WTC11 (cell line): ENCODE data around the gene ITPKC. TPM values are rescaled to one million over a fixed set of nuclear protein-coding genes. Genes with fewer than 3 reads are reported as not detected.

Experiments
- ATAC-seq: fragments of 200-7000 bp; cut with Tn5 transposase; 2 replicates; pipeline ENCODE4 v1.10.0; 2021; ENCODE audit warnings: mild to moderate bottlenecking, moderate library complexity
- CTCF ChIA-PET: fragments of 300-600 bp; sonication (Branson Sonifier 250); formaldehyde crosslinking; loops from one replicate; lab custom pipeline; 2021; ENCODE audit warnings: antibody characterized with exemption; lab: Charles Lee
- POLR2A ChIA-PET: fragments of 350-600 bp; sonication (Branson Sonifier 250); formaldehyde crosslinking; loops from one replicate; lab custom pipeline; 2021; ENCODE audit warnings: antibody characterized with exemption; lab: Charles Lee
- DNase-seq: peaks from one replicate; pipeline ENCODE4 v3.0.0; 2021; ENCODE audit warnings: low spot score
- H3K27ac Mint-ChIP-seq: 2 replicates; pipeline ENCODE4 v1.8.0; 2021; ENCODE audit warnings: mixed read lengths
- H3K27me3 Mint-ChIP-seq: 2 replicates; pipeline ENCODE4 v1.8.0; 2021; ENCODE audit warnings: low read depth, mild to moderate bottlenecking, moderate library complexity, mixed read lengths
- H3K36me3 Mint-ChIP-seq: 2 replicates; pipeline ENCODE4 v1.8.0; 2021; ENCODE audit warnings: mixed read lengths
- H3K4me1 Mint-ChIP-seq: 2 replicates; pipeline ENCODE4 v1.8.0; 2022; ENCODE audit warnings: mixed read lengths
- H3K4me3 Mint-ChIP-seq: 2 replicates; pipeline ENCODE4 v1.8.0; 2021; ENCODE audit warnings: mild to moderate bottlenecking, moderate library complexity, mixed read lengths
- H3K9me3 Mint-ChIP-seq: 2 replicates; pipeline ENCODE4 v1.8.0; 2021; ENCODE audit warnings: mixed read lengths
- AR ChIP-seq: fragments of 250-450 bp; sonication (Bioruptor Pico); IDR thresholded peaks from 2 replicates; pipeline ENCODE4 v1.9.0; 2021; ENCODE audit warnings: mild to moderate bottlenecking
- E2F5 ChIP-seq: sonication (generic); formaldehyde crosslinking; IDR thresholded peaks from 2 replicates; pipeline ENCODE4 v1.8.1; 2022; ENCODE audit warnings: mild to moderate bottlenecking, moderate library complexity, missing genetic modification reagents
- ELF4 ChIP-seq: sonication (generic); formaldehyde crosslinking; IDR thresholded peaks from 2 replicates; pipeline ENCODE4 v1.8.1; 2022; ENCODE audit warnings: low read depth, mild to moderate bottlenecking, moderate library complexity, missing genetic modification reagents
- FOXJ3 ChIP-seq: sonication (generic); formaldehyde crosslinking; IDR thresholded peaks from 2 replicates; pipeline ENCODE4 v1.9.0; 2021; ENCODE audit warnings: missing genetic modification reagents, mild to moderate bottlenecking, borderline replicate concordance
- GABPB1 ChIP-seq: sonication (generic); formaldehyde crosslinking; IDR thresholded peaks from 2 replicates; pipeline ENCODE4 v1.8.1; 2023; ENCODE audit warnings: mild to moderate bottlenecking, missing genetic modification reagents
- GTF2I ChIP-seq: fragments of 250-450 bp; sonication (Bioruptor Pico); conservative IDR thresholded peaks from 2 replicates; pipeline ENCODE4 v1.4.0; 2021; ENCODE audit warnings: mild to moderate bottlenecking
- HMGA2 ChIP-seq: fragments of 250-450 bp; sonication (Bioruptor Pico); IDR thresholded peaks from 2 replicates; pipeline ENCODE4 v1.4.0; 2021; ENCODE audit warnings: mild to moderate bottlenecking, moderate library complexity
- NFE2L1 ChIP-seq: sonication (generic); formaldehyde crosslinking; IDR thresholded peaks from 2 replicates; pipeline ENCODE4 v1.8.1; 2023; ENCODE audit warnings: missing genetic modification reagents
- NR1H2 ChIP-seq: sonication (generic); formaldehyde crosslinking; IDR thresholded peaks from 2 replicates; pipeline ENCODE4 v1.9.0; 2021; ENCODE audit warnings: mild to moderate bottlenecking, moderate library complexity, missing genetic modification reagents
- OVOL2 ChIP-seq: fragments of 250-450 bp; sonication (Bioruptor Pico); IDR thresholded peaks from 2 replicates; pipeline ENCODE4 v1.9.0; 2021; ENCODE audit warnings: mild to moderate bottlenecking, borderline replicate concordance
- PRRX2 ChIP-seq: fragments of 250-450 bp; sonication (Bioruptor Pico); IDR thresholded peaks from 2 replicates; pipeline ENCODE4 v1.8.0; 2021; ENCODE audit warnings: mild to moderate bottlenecking
- SMAD3 ChIP-seq: sonication (generic); formaldehyde crosslinking; IDR thresholded peaks from 2 replicates; pipeline ENCODE4 v1.8.0; 2022; ENCODE audit warnings: missing genetic modification reagents, mild to moderate bottlenecking, borderline replicate concordance
- SMAD4 ChIP-seq: sonication (generic); formaldehyde crosslinking; IDR thresholded peaks from 2 replicates; pipeline ENCODE4 v1.8.0; 2022; ENCODE audit warnings: mild to moderate bottlenecking, missing genetic modification reagents
- TP53 ChIP-seq: sonication (generic); formaldehyde crosslinking; IDR thresholded peaks from 2 replicates; pipeline ENCODE4 v1.8.1; 2023; ENCODE audit warnings: mild to moderate bottlenecking, missing genetic modification reagents
- USF1 ChIP-seq: sonication (generic); formaldehyde crosslinking; IDR thresholded peaks from 2 replicates; pipeline ENCODE4 v1.8.0; 2022; ENCODE audit warnings: mild to moderate bottlenecking, missing genetic modification reagents
- ZNF219 ChIP-seq: sonication (generic); formaldehyde crosslinking; IDR thresholded peaks from 2 replicates; pipeline ENCODE4 v1.8.0; 2023; ENCODE audit warnings: missing genetic modification reagents, mild to moderate bottlenecking, borderline replicate concordance
- ZNF671 ChIP-seq: fragments of 250-450 bp; sonication (Bioruptor Pico); IDR thresholded peaks from 2 replicates; pipeline ENCODE4 v1.8.0; 2021; ENCODE audit warnings: mild to moderate bottlenecking
- ZSCAN18 ChIP-seq: fragments of 250-450 bp; sonication (Bioruptor Pico); IDR thresholded peaks from 2 replicates; pipeline ENCODE4 v2.1.2; 2022; ENCODE audit warnings: mild to moderate bottlenecking, moderate library complexity
- total RNA-seq: library from RNA; stranded (reverse); gene quantifications from 3 replicates; pipeline ENCODE4 v1.2.3, GENCODE V29; 2021
- TF ChIP-seq, protein P1 (sequence below): sonication (generic); formaldehyde crosslinking; IDR thresholded peaks from 2 replicates; pipeline ENCODE4 v1.8.0; 2022; ENCODE audit warnings: mild to moderate bottlenecking, missing genetic modification reagents
- TF ChIP-seq, protein P2 (sequence below): sonication (generic); formaldehyde crosslinking; IDR thresholded peaks from 2 replicates; pipeline ENCODE4 v1.8.1; 2023; ENCODE audit warnings: mild to moderate bottlenecking, missing genetic modification reagents, moderate library complexity
- TF ChIP-seq, protein P3 (sequence below): sonication (generic); formaldehyde crosslinking; conservative IDR thresholded peaks from 2 replicates; pipeline ENCODE4 v1.8.1; 2023; ENCODE audit warnings: mild to moderate bottlenecking, low read depth, missing genetic modification reagents, moderate library complexity
- TF ChIP-seq, protein P4 (sequence below): sonication (generic); formaldehyde crosslinking; IDR thresholded peaks from 2 replicates; pipeline ENCODE4 v1.8.0; 2022; ENCODE audit warnings: missing genetic modification reagents

ITPKC gene
- total RNA-seq, 1 experiment from 2014 or later: 13.8 TPM

DNA sequence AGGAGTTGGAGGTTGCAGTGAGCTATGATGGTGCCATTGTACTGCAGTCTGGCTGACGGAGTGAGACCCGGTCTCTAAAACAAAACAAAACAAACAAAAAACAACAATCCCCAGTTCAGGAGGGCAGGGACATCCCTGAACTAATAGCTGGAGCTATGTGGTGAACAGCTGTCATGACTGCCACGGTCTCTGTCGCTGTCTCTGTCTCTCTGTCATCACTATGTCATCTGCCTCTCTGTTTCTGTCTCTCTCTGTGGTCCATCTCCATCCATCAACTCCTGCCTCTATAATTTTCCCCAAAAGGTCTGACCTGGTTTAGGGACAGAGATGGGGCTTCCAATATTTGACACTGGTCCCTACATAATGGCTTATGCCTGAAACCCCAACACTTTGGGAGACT is 7.4 kb downstream of the ITPKC start:
- Mint-ChIP-seq H3K36me3 (peaks cover 35% of the 10 kb centered on the region), H3K9me3 (peaks cover 4% of the 10 kb centered on the region; the same call in 1 of the 2 replicates), H3K4me1 (peaks cover 12% of the 10 kb centered on the region), H3K4me3 (no peak overlapping the region), H3K27ac (no peak overlapping the region)
- ChIA-PET CTCF (no interaction called here), POLR2A (interaction anchor here (0.7 kb wide), 1 partner anchor 23 kb away, joined by 4 read pairs; no protein-coding TSS in a partner anchor)
- no peak for ATAC-seq
- TF ChIP-seq, protein P1, sequence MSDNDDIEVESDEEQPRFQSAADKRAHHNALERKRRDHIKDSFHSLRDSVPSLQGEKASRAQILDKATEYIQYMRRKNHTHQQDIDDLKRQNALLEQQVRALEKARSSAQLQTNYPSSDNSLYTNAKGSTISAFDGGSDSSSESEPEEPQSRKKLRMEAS (CRISPR knock-in tag): no peak
- no peak for TF ChIP-seq NFE2L1 (CRISPR knock-in tag)
- no peak for TF ChIP-seq HMGA2 (CRISPR knock-in tag)
- TF ChIP-seq USF1 (CRISPR knock-in tag): no peak
- TF ChIP-seq NR1H2: no peak
- no peak for TF ChIP-seq GTF2I (CRISPR knock-in tag)
- TF ChIP-seq, all 79 proteins: peak for 0
- DNase-seq: no peak
- no peaks in the 10 kb centered on the region for H3K27me3 Mint-ChIP-seq

DNA sequence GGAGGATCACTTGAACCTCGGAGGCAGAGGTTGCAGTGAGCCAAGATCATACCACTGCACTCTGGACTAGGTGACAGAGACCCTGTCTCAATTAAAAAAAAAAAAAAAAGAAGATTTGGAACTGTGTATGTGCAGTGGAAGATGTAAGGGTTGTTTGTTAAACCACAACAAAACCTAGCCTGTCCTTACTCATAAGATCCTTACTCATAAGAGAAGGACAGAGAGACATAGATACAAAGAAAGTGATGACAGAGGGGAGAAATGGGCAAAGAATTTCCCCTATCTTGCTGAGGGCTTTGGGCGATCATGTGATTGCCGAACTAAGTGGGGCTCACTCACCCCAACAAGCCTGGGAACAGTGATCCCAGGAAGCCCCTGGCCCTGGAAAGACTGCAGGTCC is 7.9 kb downstream of the ITPKC start:
- peaks cover 35% of the 10 kb centered on the region for H3K36me3 Mint-ChIP-seq
- POLR2A ChIA-PET: interaction anchor here (0.7 kb wide), 1 partner anchor 22 kb away, joined by 4 read pairs; no protein-coding TSS in a partner anchor
- ATAC-seq (no peak), DNase-seq (no peak)
- no peaks in the 10 kb centered on the region for H3K27me3 Mint-ChIP-seq
- H3K9me3 Mint-ChIP-seq: peaks cover 4% of the 10 kb centered on the region; the same call in 1 of the 2 replicates
- H3K4me1 Mint-ChIP-seq: peaks cover 7% of the 10 kb centered on the region
- H3K4me3 Mint-ChIP-seq: no peak overlapping the region
- H3K27ac Mint-ChIP-seq: no peak overlapping the region
- CTCF ChIA-PET: interaction anchor here (0.6 kb wide), 1 partner anchor 416 kb away, joined by 3 read pairs; no protein-coding TSS in a partner anchor
- TF ChIP-seq, protein P2, sequence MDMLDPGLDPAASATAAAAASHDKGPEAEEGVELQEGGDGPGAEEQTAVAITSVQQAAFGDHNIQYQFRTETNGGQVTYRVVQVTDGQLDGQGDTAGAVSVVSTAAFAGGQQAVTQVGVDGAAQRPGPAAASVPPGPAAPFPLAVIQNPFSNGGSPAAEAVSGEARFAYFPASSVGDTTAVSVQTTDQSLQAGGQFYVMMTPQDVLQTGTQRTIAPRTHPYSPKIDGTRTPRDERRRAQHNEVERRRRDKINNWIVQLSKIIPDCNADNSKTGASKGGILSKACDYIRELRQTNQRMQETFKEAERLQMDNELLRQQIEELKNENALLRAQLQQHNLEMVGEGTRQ: no peak
- TF ChIP-seq E2F5 (CRISPR knock-in tag) (no peak), ZNF671 (CRISPR knock-in tag) (no peak), SMAD4 (no peak), ELF4 (no peak), SMAD3 (CRISPR knock-in tag) (no peak), TP53 (CRISPR knock-in tag) (no peak), FOXJ3 (CRISPR knock-in tag) (no peak), OVOL2 (CRISPR knock-in tag) (no peak), PRRX2 (CRISPR knock-in tag) (no peak), GTF2I (CRISPR knock-in tag) (no peak), GABPB1 (no peak), ZNF219 (no peak), AR (CRISPR knock-in tag) (no peak), ZSCAN18 (CRISPR knock-in tag) (no peak)
- TF ChIP-seq, protein P3, sequence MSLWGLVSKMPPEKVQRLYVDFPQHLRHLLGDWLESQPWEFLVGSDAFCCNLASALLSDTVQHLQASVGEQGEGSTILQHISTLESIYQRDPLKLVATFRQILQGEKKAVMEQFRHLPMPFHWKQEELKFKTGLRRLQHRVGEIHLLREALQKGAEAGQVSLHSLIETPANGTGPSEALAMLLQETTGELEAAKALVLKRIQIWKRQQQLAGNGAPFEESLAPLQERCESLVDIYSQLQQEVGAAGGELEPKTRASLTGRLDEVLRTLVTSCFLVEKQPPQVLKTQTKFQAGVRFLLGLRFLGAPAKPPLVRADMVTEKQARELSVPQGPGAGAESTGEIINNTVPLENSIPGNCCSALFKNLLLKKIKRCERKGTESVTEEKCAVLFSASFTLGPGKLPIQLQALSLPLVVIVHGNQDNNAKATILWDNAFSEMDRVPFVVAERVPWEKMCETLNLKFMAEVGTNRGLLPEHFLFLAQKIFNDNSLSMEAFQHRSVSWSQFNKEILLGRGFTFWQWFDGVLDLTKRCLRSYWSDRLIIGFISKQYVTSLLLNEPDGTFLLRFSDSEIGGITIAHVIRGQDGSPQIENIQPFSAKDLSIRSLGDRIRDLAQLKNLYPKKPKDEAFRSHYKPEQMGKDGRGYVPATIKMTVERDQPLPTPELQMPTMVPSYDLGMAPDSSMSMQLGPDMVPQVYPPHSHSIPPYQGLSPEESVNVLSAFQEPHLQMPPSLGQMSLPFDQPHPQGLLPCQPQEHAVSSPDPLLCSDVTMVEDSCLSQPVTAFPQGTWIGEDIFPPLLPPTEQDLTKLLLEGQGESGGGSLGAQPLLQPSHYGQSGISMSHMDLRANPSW (CRISPR knock-in tag): no peak
- TF ChIP-seq, protein P4, sequence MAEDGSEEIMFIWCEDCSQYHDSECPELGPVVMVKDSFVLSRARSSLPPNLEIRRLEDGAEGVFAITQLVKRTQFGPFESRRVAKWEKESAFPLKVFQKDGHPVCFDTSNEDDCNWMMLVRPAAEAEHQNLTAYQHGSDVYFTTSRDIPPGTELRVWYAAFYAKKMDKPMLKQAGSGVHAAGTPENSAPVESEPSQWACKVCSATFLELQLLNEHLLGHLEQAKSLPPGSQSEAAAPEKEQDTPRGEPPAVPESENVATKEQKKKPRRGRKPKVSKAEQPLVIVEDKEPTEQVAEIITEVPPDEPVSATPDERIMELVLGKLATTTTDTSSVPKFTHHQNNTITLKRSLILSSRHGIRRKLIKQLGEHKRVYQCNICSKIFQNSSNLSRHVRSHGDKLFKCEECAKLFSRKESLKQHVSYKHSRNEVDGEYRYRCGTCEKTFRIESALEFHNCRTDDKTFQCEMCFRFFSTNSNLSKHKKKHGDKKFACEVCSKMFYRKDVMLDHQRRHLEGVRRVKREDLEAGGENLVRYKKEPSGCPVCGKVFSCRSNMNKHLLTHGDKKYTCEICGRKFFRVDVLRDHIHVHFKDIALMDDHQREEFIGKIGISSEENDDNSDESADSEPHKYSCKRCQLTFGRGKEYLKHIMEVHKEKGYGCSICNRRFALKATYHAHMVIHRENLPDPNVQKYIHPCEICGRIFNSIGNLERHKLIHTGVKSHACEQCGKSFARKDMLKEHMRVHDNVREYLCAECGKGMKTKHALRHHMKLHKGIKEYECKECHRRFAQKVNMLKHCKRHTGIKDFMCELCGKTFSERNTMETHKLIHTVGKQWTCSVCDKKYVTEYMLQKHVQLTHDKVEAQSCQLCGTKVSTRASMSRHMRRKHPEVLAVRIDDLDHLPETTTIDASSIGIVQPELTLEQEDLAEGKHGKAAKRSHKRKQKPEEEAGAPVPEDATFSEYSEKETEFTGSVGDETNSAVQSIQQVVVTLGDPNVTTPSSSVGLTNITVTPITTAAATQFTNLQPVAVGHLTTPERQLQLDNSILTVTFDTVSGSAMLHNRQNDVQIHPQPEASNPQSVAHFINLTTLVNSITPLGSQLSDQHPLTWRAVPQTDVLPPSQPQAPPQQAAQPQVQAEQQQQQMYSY (CRISPR knock-in tag): no peak
- TF ChIP-seq, protein P1 (CRISPR knock-in tag): no peak
